ENCODE results near the gene PNPLA7. TPM values are rescaled to one million over a fixed set of nuclear protein-coding genes. Genes with fewer than 3 reads are reported as not detected.

The PNPLA7 gene
- total and polyA plus RNA-seq, 2 of the 13 experiments (the other 11 are each of a cell fraction or from before 2014, with no cell fraction given) = 0.42 to 1.5 TPM

- peak; percentile 52 for TF ChIP-seq SRSF1 (optimal IDR thresholded peaks at IDR 0.05; ENCODE audit: low read depth, low read length)
- TF ChIP-seq ZBTB38 (CRISPR knock-in tag; IDR thresholded peaks at IDR 0.05) = peak; percentile 97
- no peak for TF ChIP-seq DMAP1 (CRISPR knock-in tag; IDR thresholded peaks at IDR 0.05)
- no peak for TF ChIP-seq ZNF782 (CRISPR knock-in tag; IDR thresholded peaks at IDR 0.05; ENCODE audit: borderline replicate concordance)
- TF ChIP-seq IRF2 (CRISPR knock-in tag; IDR thresholded peaks at IDR 0.05) = peak; percentile 75; the same call in 1 of the 2 replicates
- no peak; the same call in none of the 2 replicates for TF ChIP-seq ZNF747 (CRISPR knock-in tag; IDR thresholded peaks at IDR 0.05; ENCODE audit: borderline replicate concordance)
- TF ChIP-seq TGIF2 (CRISPR knock-in tag; IDR thresholded peaks at IDR 0.05) = no peak
- peak; percentile 68; the same call in 1 of the 2 replicates for TF ChIP-seq ZNF556 (CRISPR knock-in tag; IDR thresholded peaks at IDR 0.05; ENCODE audit: borderline replicate concordance)
- TF ChIP-seq ZNF280D (CRISPR knock-in tag; IDR thresholded peaks at IDR 0.05) = no peak
- no peak for TF ChIP-seq ZNF513 (CRISPR knock-in tag; conservative IDR thresholded peaks at IDR 0.05)
- 0 out of 2 replicates have a peak, but pooled peaks have one; percentile 19 for TF ChIP-seq ZNF446 (CRISPR knock-in tag; IDR thresholded peaks at IDR 0.05)
- peak; percentile 48; the same call in 1 of the 2 replicates for TF ChIP-seq ZHX2 (IDR thresholded peaks at IDR 0.05; ENCODE audit: low read depth)
- no peak for TF ChIP-seq ZHX2 (CRISPR knock-in tag; IDR thresholded peaks at IDR 0.05; ENCODE audit: borderline replicate concordance)
- TF ChIP-seq MIXL1 (CRISPR knock-in tag; IDR thresholded peaks at IDR 0.05) = peak; percentile 9; the same call in 1 of the 2 replicates
- TF ChIP-seq ZNF772 (CRISPR knock-in tag; IDR thresholded peaks at IDR 0.05) = peak; percentile 71
- no peak for TF ChIP-seq GABPA (IDR thresholded peaks at IDR 0.05; ENCODE audit: low read depth, low read length)
- TF ChIP-seq GABPA (CRISPR knock-in tag; IDR thresholded peaks at IDR 0.05; ENCODE audit: low read depth) = no peak
- 0 out of 2 replicates have a peak, but pooled peaks have one; percentile 6 for TF ChIP-seq ZNF629 (CRISPR knock-in tag; conservative IDR thresholded peaks at IDR 0.05)
- 0 out of 2 replicates have a peak, but pooled peaks have one; percentile 25 for TF ChIP-seq ELF3 (CRISPR knock-in tag; IDR thresholded peaks at IDR 0.05)
- no peak for TF ChIP-seq ZNF564 (CRISPR knock-in tag; IDR thresholded peaks at IDR 0.05)
These were observed 86.9 kb downstream of the PNPLA7 start (continued) for GRCh38 chr9:137462986-137463930.

Data from HepG2 (cell line).